Left lung (tissue), 14 donors: ENCODE data around the gene PRPF38A. TPM values are rescaled to one million over a fixed set of nuclear protein-coding genes. Genes with fewer than 3 reads are reported as not detected.

Experiments
- ATAC-seq: fragments of 200-7000 bp; cut with Tn5 transposase; one replicate; pipeline ENCODE4 v1.9.1; 2020; ENCODE audit warnings: moderate library complexity
- DNase-seq, 4 donors: peaks; one replicate each; pipeline ENCODE4 v3.0.0-alpha.2; 2013 to 2020
- H3K27ac ChIP-seq, 2 donors: fragments of 200-600 bp; sonication (generic) in 1 of 2; one replicate each; pipeline versions ENCODE4 v1.5.0 to v1.8.0; 2020 to 2021
- H3K27me3 ChIP-seq, 2 donors: fragments of 200-600 bp; sonication (generic) in 1 of 2; one replicate each; pipeline versions ENCODE4 v1.5.0 to v1.8.0; 2020 to 2021
- H3K36me3 ChIP-seq, 2 donors: fragments of 200-600 bp; sonication (generic) in 1 of 2; one replicate each; pipeline versions ENCODE4 v1.5.0 to v1.8.0; 2020 to 2021
- H3K4me1 ChIP-seq, 2 donors: fragments of 200-600 bp; one replicate each; pipeline ENCODE4 v1.8.0; 2021
- H3K4me3 ChIP-seq, 2 donors: fragments of 200-600 bp; sonication (generic) in 1 of 2; one replicate each; pipeline versions ENCODE4 v1.5.0 to v1.8.0; 2020 to 2021; ENCODE audit warnings: mild to moderate bottlenecking in 1 of 2
- H3K9me3 ChIP-seq, 2 donors: fragments of 200-600 bp; sonication (generic) in 1 of 2; one replicate each; pipeline versions ENCODE4 v1.5.0 to v1.8.0; 2020 to 2021
- intact Hi-C, 2 donors: fragments of 100-400 bp; cut with DNase I; formaldehyde crosslinking; loops; one replicate each; pipeline versions ENCODE4 v1.11.2 to v1.14.2; 2022
- long read RNA-seq, 12 donors: library from polyadenylated mRNA in 2 of 12; unstranded in 2 of 12; transcript quantifications; one replicate each; pipeline ENCODE4 v2.0.0 and lab custom pipeline, GENCODE V29; 2019 to 2026
- polyA plus RNA-seq, 6 donors: library from polyadenylated mRNA; unstranded; fragments of 120-200 nt; gene quantifications; one replicate each; pipeline ENCODE4 v1.2.1, GENCODE V29; 2013; ENCODE audit not compliant: insufficient read length in 6 of 6
- total RNA-seq, 2 donors: library from RNA; stranded (reverse); fragmentation: NEBNext Ultra II Directional; extraction: Animal tissue kit (Norgen Biotek cat#: 25700); gene quantifications; one replicate each; pipeline ENCODE4 v1.2.1, GENCODE V29; 2021
- TF ChIP-seq, protein P1 (sequence below), 2 donors: fragments of 200-600 bp; sonication (generic) in 1 of 2; IDR thresholded peaks; one replicate each; pipeline versions ENCODE4 v1.5.0 to v1.8.0; 2021; ENCODE audit warnings: antibody characterized with exemption in 2 of 2
- donor health status: DM: no; HTN: yes; CAD: no.
- donor health status: DM: no; HTN: no; CAD: no.

PRPF38A gene, protein sequence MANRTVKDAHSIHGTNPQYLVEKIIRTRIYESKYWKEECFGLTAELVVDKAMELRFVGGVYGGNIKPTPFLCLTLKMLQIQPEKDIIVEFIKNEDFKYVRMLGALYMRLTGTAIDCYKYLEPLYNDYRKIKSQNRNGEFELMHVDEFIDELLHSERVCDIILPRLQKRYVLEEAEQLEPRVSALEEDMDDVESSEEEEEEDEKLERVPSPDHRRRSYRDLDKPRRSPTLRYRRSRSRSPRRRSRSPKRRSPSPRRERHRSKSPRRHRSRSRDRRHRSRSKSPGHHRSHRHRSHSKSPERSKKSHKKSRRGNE
- total RNA-seq (10 to 100 TPM; 31.3 to 36.6 TPM), polyA plus RNA-seq (10 to 100 TPM; 76.3 to 87.1 (median 81.0) TPM)
- long read RNA-seq, donor 1, full-length matches to known transcripts: 29 of 47 reads
- long read RNA-seq, donor 1, partial matches to known transcripts: 18 of 47 reads
- long read RNA-seq, donor 1, other reads (novel, unspliced or antisense): 0 of 47 reads
- long read RNA-seq, donor 2, full-length matches to known transcripts: 18 of 33 reads
- long read RNA-seq, donor 2, partial matches to known transcripts: 10 of 33 reads
- long read RNA-seq, donor 2, other reads (novel, unspliced or antisense): 5 of 33 reads
- long read RNA-seq, donor 3, full-length matches to known transcripts: 19 of 19 reads
- long read RNA-seq, donor 3, partial matches to known transcripts: 0 of 19 reads
- long read RNA-seq, donor 3, other reads (novel, unspliced or antisense): 0 of 19 reads
- long read RNA-seq, donor 4, full-length matches to known transcripts: 15 of 20 reads
- long read RNA-seq, donor 4, partial matches to known transcripts: 3 of 20 reads
- long read RNA-seq, donor 4, other reads (novel, unspliced or antisense): 2 of 20 reads
- long read RNA-seq, donor 5, full-length matches to known transcripts: 18 of 23 reads
- long read RNA-seq, donor 5, partial matches to known transcripts: 5 of 23 reads
- long read RNA-seq, donor 5, other reads (novel, unspliced or antisense): 0 of 23 reads
- long read RNA-seq, donor 6, full-length matches to known transcripts: 20 of 26 reads
- long read RNA-seq, donor 6, partial matches to known transcripts: 6 of 26 reads
- long read RNA-seq, donor 6, other reads (novel, unspliced or antisense): 0 of 26 reads
- long read RNA-seq, donor 7, full-length matches to known transcripts: 10 of 20 reads
- long read RNA-seq, donor 7, partial matches to known transcripts: 10 of 20 reads
- long read RNA-seq, donor 7, other reads (novel, unspliced or antisense): 0 of 20 reads
- long read RNA-seq, donor 8, full-length matches to known transcripts: 24 of 55 reads
- long read RNA-seq, donor 8, partial matches to known transcripts: 31 of 55 reads
- long read RNA-seq, donor 8, other reads (novel, unspliced or antisense): 0 of 55 reads
- long read RNA-seq, donor 9: 0 reads
- long read RNA-seq, donor 10, full-length matches to known transcripts: 35 of 41 reads
- long read RNA-seq, donor 10, partial matches to known transcripts: 1 of 41 reads
- long read RNA-seq, donor 10, other reads (novel, unspliced or antisense): 5 of 41 reads
- long read RNA-seq, donor 11, full-length matches to known transcripts: 14 of 108 reads
- long read RNA-seq, donor 11, partial matches to known transcripts: 94 of 108 reads
- long read RNA-seq, donor 11, other reads (novel, unspliced or antisense): 0 of 108 reads
- long read RNA-seq, donor 12, full-length matches to known transcripts: 26 of 36 reads
- long read RNA-seq, donor 12, partial matches to known transcripts: 10 of 36 reads
- long read RNA-seq, donor 12, other reads (novel, unspliced or antisense): 0 of 36 reads

DNA sequence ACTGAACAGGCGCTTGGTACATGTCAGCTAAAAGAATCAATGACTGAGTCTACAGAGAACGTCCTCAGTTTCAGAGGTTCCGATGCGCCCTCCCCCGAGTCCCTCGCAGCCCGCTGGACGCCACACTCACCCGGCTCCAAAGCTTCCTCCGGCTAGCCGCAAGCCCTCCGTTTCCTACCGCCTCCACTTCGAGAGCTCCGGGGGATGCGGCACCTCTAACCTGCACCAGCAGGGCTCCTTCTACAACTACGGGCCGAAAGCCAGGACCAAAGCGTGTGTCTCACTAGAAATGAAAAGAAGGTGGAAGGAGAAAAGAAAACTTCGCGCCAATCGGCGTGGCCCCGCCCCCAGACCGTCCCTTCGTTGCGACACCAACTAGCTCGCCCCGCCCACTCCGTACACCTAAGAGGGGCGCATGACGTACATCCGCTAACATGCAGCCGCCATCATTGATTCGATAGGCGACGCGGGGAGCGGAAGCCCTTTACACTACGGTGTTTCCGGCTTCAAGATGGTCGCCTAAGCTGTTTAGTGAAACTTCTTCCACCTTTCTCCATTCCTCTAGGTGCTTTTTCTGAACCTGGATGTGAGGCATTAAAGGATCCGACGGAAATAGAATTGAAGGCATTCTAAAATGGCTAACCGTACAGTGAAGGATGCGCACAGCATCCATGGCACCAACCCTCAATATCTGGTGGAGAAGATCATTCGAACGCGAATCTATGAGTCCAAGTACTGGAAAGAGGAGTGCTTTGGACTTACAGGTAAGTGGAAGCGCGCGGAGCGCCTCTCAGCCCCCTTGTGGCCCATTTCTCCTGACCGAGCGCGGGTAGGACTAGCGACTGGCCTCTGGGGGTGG lies at the start of gene PRPF38A, which contains the start of gene ORC1:
Gene PRPF38A, plus strand, starts transcription at position 487 of the 859 bp plus-strand sequence. Its CDS starts 148 bp downstream, at position 635.
Gene ORC1, minus strand, starts transcription at position 308 of the 859 bp plus-strand sequence. CDS start 2,200 bp downstream, outside the sequence.
- Histone ChIP-seq H3K4me1 (peaks cover 14 to 33% of the 10 kb centered on the region in 2 donors), H3K4me3 (peak within 1 kb of the TSS; percentile 93 to 95), H3K27ac (peak within 1 kb of the TSS; percentile 89 to 93), H3K9me3 (no peaks in the 10 kb centered on the region), H3K36me3 (peaks cover 1 to 31% of the 10 kb centered on the region in 2 donors), H3K27me3 (no peaks in the 10 kb centered on the region)
- ATAC-seq (peak; percentile 99), DNase-seq (peak; percentile 96 to 98 (median 97))
- TF ChIP-seq, protein P1, sequence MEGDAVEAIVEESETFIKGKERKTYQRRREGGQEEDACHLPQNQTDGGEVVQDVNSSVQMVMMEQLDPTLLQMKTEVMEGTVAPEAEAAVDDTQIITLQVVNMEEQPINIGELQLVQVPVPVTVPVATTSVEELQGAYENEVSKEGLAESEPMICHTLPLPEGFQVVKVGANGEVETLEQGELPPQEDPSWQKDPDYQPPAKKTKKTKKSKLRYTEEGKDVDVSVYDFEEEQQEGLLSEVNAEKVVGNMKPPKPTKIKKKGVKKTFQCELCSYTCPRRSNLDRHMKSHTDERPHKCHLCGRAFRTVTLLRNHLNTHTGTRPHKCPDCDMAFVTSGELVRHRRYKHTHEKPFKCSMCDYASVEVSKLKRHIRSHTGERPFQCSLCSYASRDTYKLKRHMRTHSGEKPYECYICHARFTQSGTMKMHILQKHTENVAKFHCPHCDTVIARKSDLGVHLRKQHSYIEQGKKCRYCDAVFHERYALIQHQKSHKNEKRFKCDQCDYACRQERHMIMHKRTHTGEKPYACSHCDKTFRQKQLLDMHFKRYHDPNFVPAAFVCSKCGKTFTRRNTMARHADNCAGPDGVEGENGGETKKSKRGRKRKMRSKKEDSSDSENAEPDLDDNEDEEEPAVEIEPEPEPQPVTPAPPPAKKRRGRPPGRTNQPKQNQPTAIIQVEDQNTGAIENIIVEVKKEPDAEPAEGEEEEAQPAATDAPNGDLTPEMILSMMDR (IDR thresholded peaks at IDR 0.05): peak; percentile 14 to 34
- intact Hi-C loops: no loop called here

DNA sequence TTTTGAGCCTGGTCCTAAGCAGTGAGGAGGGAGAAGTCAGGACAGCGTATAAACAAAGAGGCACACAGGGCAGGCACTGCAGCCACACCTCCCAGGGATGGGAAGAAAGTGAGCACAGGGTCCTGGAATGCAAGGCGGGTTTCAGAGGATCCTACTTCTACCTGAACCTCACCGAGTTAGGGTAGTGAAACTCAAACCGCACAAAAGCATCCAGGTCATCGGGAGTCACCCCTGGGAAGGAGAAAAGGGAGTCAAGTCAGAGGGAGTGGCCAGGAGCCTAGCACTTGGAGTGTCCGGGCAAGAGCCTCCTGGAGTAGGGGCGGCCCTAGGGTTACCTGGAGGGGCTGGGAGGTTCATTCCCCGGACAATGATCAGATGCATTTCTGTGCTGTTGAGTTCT lies 49.0 kb upstream of the PRPF38A start:
- ATAC-seq: no peak
- TF ChIP-seq, protein P1 (IDR thresholded peaks at IDR 0.05): no peak
- no peaks in the 10 kb centered on the region for H3K9me3 ChIP-seq
- H3K27ac ChIP-seq: no peak overlapping the region
- intact Hi-C loops: no loop called here
- no peaks in the 10 kb centered on the region for H3K4me1 ChIP-seq
- H3K27me3 ChIP-seq: no peaks in the 10 kb centered on the region
- DNase-seq: no peak
- H3K4me3 ChIP-seq: no peak overlapping the region
- H3K36me3 ChIP-seq: peaks cover 0 to 100% of the 10 kb centered on the region in 2 donors

DNA sequence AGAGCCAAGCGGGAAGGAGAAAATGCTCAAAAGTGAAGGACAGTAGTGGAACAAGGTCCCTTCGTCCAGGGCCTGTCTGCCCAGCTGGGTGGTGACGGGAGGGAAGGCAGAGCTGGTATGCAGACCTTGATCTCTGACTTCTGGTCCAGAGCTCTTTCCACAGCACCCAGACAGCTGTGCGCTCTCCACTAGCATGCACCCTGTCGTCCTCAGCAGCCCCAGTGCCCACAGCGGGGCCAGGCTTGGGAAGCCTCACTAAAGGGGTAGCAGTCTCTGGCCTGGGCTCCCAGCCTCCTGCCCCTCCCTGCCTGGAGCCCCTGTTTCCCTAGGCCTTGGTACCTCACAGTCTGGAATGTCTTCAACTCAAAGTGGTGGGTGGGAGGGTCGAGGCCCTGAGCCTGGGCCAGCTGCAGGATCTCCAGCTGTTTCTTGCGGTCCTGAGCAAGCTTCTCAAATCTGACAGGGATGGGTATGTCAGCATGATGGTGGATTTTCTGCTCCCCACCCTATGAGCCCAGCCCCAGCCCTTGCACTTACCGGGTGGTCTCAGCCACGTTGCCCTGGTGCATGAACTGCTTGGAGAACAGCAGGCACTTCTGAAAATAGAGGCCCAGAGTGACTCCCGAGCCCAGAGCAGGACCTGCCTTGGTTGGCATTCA lies 48.4 kb upstream of the PRPF38A start:
- H3K9me3 ChIP-seq: no peaks in the 10 kb centered on the region
- DNase-seq: no peak
- ATAC-seq: no peak
- H3K27me3 ChIP-seq: no peaks in the 10 kb centered on the region
- no peaks in the 10 kb centered on the region for H3K4me1 ChIP-seq
- H3K27ac ChIP-seq: no peak overlapping the region
- TF ChIP-seq, protein P1 (IDR thresholded peaks at IDR 0.05): no peak
- H3K36me3 ChIP-seq: peaks cover 0 to 100% of the 10 kb centered on the region in 2 donors
- intact Hi-C loops: no loop called here
- no peak overlapping the region for H3K4me3 ChIP-seq
